HUES6 (cell line): ENCODE data around the gene DKKL1.
"Not testable (repeated sequence)": the region's sequence is repeated elsewhere in the genome, so short reads cannot be mapped to it uniquely, and the experiment has no call there.

Experiments used
- H3K27ac ChIP-seq: 2 replicates; pipeline ENCODE4 v1.7.0; 2013; ENCODE audit warnings: low read depth, mild to moderate bottlenecking, low read length, inconsistent platforms
- H3K27me3 ChIP-seq: 2 replicates; pipeline ENCODE4 v1.6.1; 2013; ENCODE audit warnings: low read length; ENCODE audit not compliant: control insufficient read depth, insufficient read depth
- H3K36me3 ChIP-seq: 2 replicates; pipeline ENCODE4 v1.6.1; 2013; ENCODE audit warnings: low read length; ENCODE audit not compliant: control insufficient read depth, insufficient read depth
- H3K4me1 ChIP-seq: 2 replicates; pipeline ENCODE4 v1.6.1; 2013; ENCODE audit warnings: low read length; ENCODE audit not compliant: control insufficient read depth, insufficient read depth
- H3K4me3 ChIP-seq: 2 replicates; pipeline ENCODE4 v1.5.1; 2013; ENCODE audit warnings: low read depth, low read length
- H3K9ac ChIP-seq: one replicate; pipeline ENCODE4 v1.6.1; 2013; ENCODE audit warnings: mild to moderate bottlenecking, low read length
- H3K9me3 ChIP-seq: 2 replicates; pipeline ENCODE4 v1.6.1; 2013; ENCODE audit warnings: low read depth, low read length; ENCODE audit not compliant: control insufficient read depth, insufficient read depth

The DKKL1 gene

GRCh38 chr19:49364083-49364737 is 533 bp downstream of the DKKL1 start:
- H3K27ac ChIP-seq = no peak overlapping the region
- H3K27me3 ChIP-seq = no peaks in the 10 kb centered on the region
- peak overlapping the region; percentile 43 for H3K4me3 ChIP-seq
- peaks cover 12% of the 10 kb centered on the region; the same call in 1 of the 2 replicates for H3K4me1 ChIP-seq
- H3K36me3 ChIP-seq = peaks cover 5% of the 10 kb centered on the region
- H3K9ac ChIP-seq = no peak overlapping the region
- peaks cover 7% of the 10 kb centered on the region for H3K9me3 ChIP-seq

GRCh38 chr19:49366110-49366509 is 2.4 kb downstream of the DKKL1 start:
- Histone ChIP-seq H3K27ac (no peak overlapping the region), H3K9ac (no peak overlapping the region), H3K36me3 (no peaks in the 10 kb centered on the region), H3K9me3 (peaks cover 22% of the 10 kb centered on the region), H3K27me3 (no peaks in the 10 kb centered on the region), H3K4me1 (peaks cover 7% of the 10 kb centered on the region; the same call in 1 of the 2 replicates), H3K4me3 (no peak overlapping the region)

- H3K27ac ChIP-seq = no peak overlapping the region
- H3K9me3 ChIP-seq = peaks cover 22% of the 10 kb centered on the region
- no peaks in the 10 kb centered on the region for H3K36me3 ChIP-seq
- H3K4me3 ChIP-seq = no peak overlapping the region
- H3K27me3 ChIP-seq = no peaks in the 10 kb centered on the region
- H3K4me1 ChIP-seq = peaks cover 9% of the 10 kb centered on the region; the same call in 1 of the 2 replicates
- no peak overlapping the region for H3K9ac ChIP-seq
Observed at GRCh38 chr19:49368711-49369358, 5.2 kb downstream of the DKKL1 start.

- Histone ChIP-seq H3K4me3 (no peak overlapping the region), H3K27me3 (no peaks in the 10 kb centered on the region), H3K9ac (no peak overlapping the region), H3K27ac (no peak overlapping the region), H3K4me1 (0 out of 2 replicates have a peak, but pooled peaks cover 2% of the 10 kb centered on the region), H3K36me3 (no peaks in the 10 kb centered on the region), H3K9me3 (peaks cover 22% of the 10 kb centered on the region)
Observed at GRCh38 chr19:49371184-49371583, 7.5 kb downstream of the DKKL1 start.

GRCh38 chr19:49373174-49373573 is 9.5 kb downstream of the DKKL1 start:
- H3K27me3 ChIP-seq, H3K9ac ChIP-seq, H3K27ac ChIP-seq, H3K4me3 ChIP-seq, H3K36me3 ChIP-seq, H3K4me1 ChIP-seq: not testable (repeated sequence)
- H3K9me3 ChIP-seq = peaks cover 22% of the 10 kb centered on the region

GRCh38 chr19:49374665-49375434 is 11.2 kb downstream of the DKKL1 start:
- H3K9me3 ChIP-seq = peaks cover 9% of the 10 kb centered on the region
- no peaks in the 10 kb centered on the region for H3K36me3 ChIP-seq
- no peak overlapping the region for H3K4me3 ChIP-seq
- 0 out of 2 replicates have a peak, but pooled peaks cover 2% of the 10 kb centered on the region for H3K4me1 ChIP-seq
- H3K27me3 ChIP-seq = no peaks in the 10 kb centered on the region
- H3K27ac ChIP-seq = no peak overlapping the region
- no peak overlapping the region for H3K9ac ChIP-seq

GRCh38 chr19:49378512-49378911 is 14.8 kb downstream of the DKKL1 start:
- no peak overlapping the region for H3K4me3 ChIP-seq
- H3K27ac ChIP-seq = no peak overlapping the region
- peaks cover 9% of the 10 kb centered on the region for H3K9me3 ChIP-seq
- no peaks in the 10 kb centered on the region for H3K36me3 ChIP-seq
- H3K4me1 ChIP-seq = 0 out of 2 replicates have a peak, but pooled peaks cover 2% of the 10 kb centered on the region
- H3K27me3 ChIP-seq = no peaks in the 10 kb centered on the region
- no peak overlapping the region for H3K9ac ChIP-seq

GRCh38 chr19:49380391-49380790 is 16.7 kb downstream of the DKKL1 start:
- Histone ChIP-seq H3K9me3 (peaks cover 9% of the 10 kb centered on the region), H3K4me1 (no peaks in the 10 kb centered on the region), H3K27me3 (no peaks in the 10 kb centered on the region), H3K27ac (no peak overlapping the region), H3K36me3 (no peaks in the 10 kb centered on the region), H3K9ac (no peak overlapping the region), H3K4me3 (no peak overlapping the region)

- Histone ChIP-seq H3K4me1 (no peaks in the 10 kb centered on the region), H3K9me3 (peaks cover 9% of the 10 kb centered on the region), H3K9ac (no peak overlapping the region), H3K36me3 (no peaks in the 10 kb centered on the region), H3K4me3 (no peak overlapping the region), H3K27me3 (no peaks in the 10 kb centered on the region), H3K27ac (no peak overlapping the region)
Observed at GRCh38 chr19:49382639-49383038, 19.0 kb downstream of the DKKL1 start.

GRCh38 chr19:49383599-49383998 is 19.9 kb downstream of the DKKL1 start:
- no peaks in the 10 kb centered on the region for H3K36me3 ChIP-seq
- no peaks in the 10 kb centered on the region for H3K4me1 ChIP-seq
- no peak overlapping the region for H3K9ac ChIP-seq
- H3K9me3 ChIP-seq = peaks cover 9% of the 10 kb centered on the region
- H3K4me3 ChIP-seq = no peak overlapping the region
- no peak overlapping the region for H3K27ac ChIP-seq
- no peaks in the 10 kb centered on the region for H3K27me3 ChIP-seq

GRCh38 chr19:49387936-49388372 is 24.3 kb downstream of the DKKL1 start, which contains the start of gene KASH5:
TSS of gene KASH5 (plus strand) at chr19:49388249. CDS start at chr19:49390884, 2,635 bp downstream.
- no peak within 1 kb of the TSS for H3K27ac ChIP-seq
- H3K9ac ChIP-seq = no peak within 1 kb of the TSS
- H3K4me1 ChIP-seq = peaks cover 3% of the 10 kb centered on the region; the same call in 1 of the 2 replicates
- H3K9me3 ChIP-seq = no peaks in the 10 kb centered on the region; the same call in 1 of the 2 replicates
- peaks cover 4% of the 10 kb centered on the region; the same call in 1 of the 2 replicates for H3K27me3 ChIP-seq
- H3K4me3 ChIP-seq = no peak within 1 kb of the TSS
- no peaks in the 10 kb centered on the region for H3K36me3 ChIP-seq
